WTC11 (cell line): ENCODE measurements around the gene TPD52L2. TPM values are rescaled to one million over a fixed set of nuclear protein-coding genes. Genes with fewer than 3 reads are reported as not detected.

ENCODE experiments used
- AR ChIP-seq: fragments of 250-450 bp; sonication (Bioruptor Pico); IDR thresholded peaks from 2 replicates; pipeline ENCODE4 v1.9.0; 2021; ENCODE audit warnings: mild to moderate bottlenecking
- CDX4 ChIP-seq: fragments of 250-450 bp; sonication (Bioruptor Pico); IDR thresholded peaks from 2 replicates; pipeline ENCODE4 v1.9.0; 2021; ENCODE audit warnings: moderate library complexity, mild to moderate bottlenecking, inconsistent platforms, borderline replicate concordance
- FOXK1 ChIP-seq: sonication (generic); formaldehyde crosslinking; IDR thresholded peaks from 2 replicates; pipeline ENCODE4 v1.8.0; 2022; ENCODE audit warnings: mild to moderate bottlenecking, moderate library complexity, missing genetic modification reagents
- GABPB1 ChIP-seq: sonication (generic); formaldehyde crosslinking; IDR thresholded peaks from 2 replicates; pipeline ENCODE4 v1.8.1; 2023; ENCODE audit warnings: mild to moderate bottlenecking, missing genetic modification reagents
- GRHL2 ChIP-seq: fragments of 250-450 bp; sonication (Bioruptor Pico); IDR thresholded peaks from 2 replicates; pipeline ENCODE4 v1.8.0; 2022; ENCODE audit warnings: mild to moderate bottlenecking, moderate library complexity; ENCODE audit not compliant: insufficient replicate concordance, severe bottlenecking
- GTF2I ChIP-seq: fragments of 250-450 bp; sonication (Bioruptor Pico); conservative IDR thresholded peaks from 2 replicates; pipeline ENCODE4 v1.4.0; 2021; ENCODE audit warnings: mild to moderate bottlenecking
- JAZF1 ChIP-seq: fragments of 250-450 bp; sonication (Bioruptor Pico); IDR thresholded peaks from 2 replicates; pipeline ENCODE4 v1.9.0; 2021; ENCODE audit warnings: moderate library complexity, mild to moderate bottlenecking, inconsistent platforms
- PREB ChIP-seq: sonication (generic); formaldehyde crosslinking; IDR thresholded peaks from 2 replicates; pipeline ENCODE4 v1.8.1; 2022; ENCODE audit warnings: mild to moderate bottlenecking, missing genetic modification reagents, moderate library complexity, borderline replicate concordance
- SMAD3 ChIP-seq: sonication (generic); formaldehyde crosslinking; IDR thresholded peaks from 2 replicates; pipeline ENCODE4 v1.8.0; 2022; ENCODE audit warnings: missing genetic modification reagents, mild to moderate bottlenecking, borderline replicate concordance
- SMAD4 ChIP-seq: sonication (generic); formaldehyde crosslinking; IDR thresholded peaks from 2 replicates; pipeline ENCODE4 v1.8.0; 2022; ENCODE audit warnings: mild to moderate bottlenecking, missing genetic modification reagents
- TEAD1 ChIP-seq: sonication (generic); formaldehyde crosslinking; IDR thresholded peaks from 2 replicates; pipeline ENCODE4 v1.8.0; 2022; ENCODE audit warnings: mild to moderate bottlenecking, missing genetic modification reagents
- TP53 ChIP-seq: sonication (generic); formaldehyde crosslinking; IDR thresholded peaks from 2 replicates; pipeline ENCODE4 v1.8.1; 2023; ENCODE audit warnings: mild to moderate bottlenecking, missing genetic modification reagents
- ZBTB21 ChIP-seq: sonication (generic); formaldehyde crosslinking; IDR thresholded peaks from 2 replicates; pipeline ENCODE4 v1.8.1; 2023; ENCODE audit warnings: mild to moderate bottlenecking, missing genetic modification reagents, borderline replicate concordance
- ZNF219 ChIP-seq: sonication (generic); formaldehyde crosslinking; IDR thresholded peaks from 2 replicates; pipeline ENCODE4 v1.8.0; 2023; ENCODE audit warnings: missing genetic modification reagents, mild to moderate bottlenecking, borderline replicate concordance
- ZNF232 ChIP-seq: sonication (generic); formaldehyde crosslinking; IDR thresholded peaks from 2 replicates; pipeline ENCODE4 v1.8.0; 2022; ENCODE audit warnings: mild to moderate bottlenecking, missing genetic modification reagents
- ZNF263 ChIP-seq: sonication (generic); formaldehyde crosslinking; IDR thresholded peaks from 2 replicates; pipeline ENCODE4 v1.8.1; 2022; ENCODE audit warnings: low read depth, mild to moderate bottlenecking, moderate library complexity, missing genetic modification reagents
- ZNF281 ChIP-seq: sonication (generic); formaldehyde crosslinking; IDR thresholded peaks from 2 replicates; pipeline ENCODE4 v1.8.0; 2023; ENCODE audit warnings: mild to moderate bottlenecking, missing genetic modification reagents
- ZNF396 ChIP-seq: fragments of 250-450 bp; sonication (Bioruptor Pico); IDR thresholded peaks from 2 replicates; pipeline ENCODE4 v1.8.0; 2021; ENCODE audit warnings: mild to moderate bottlenecking, moderate library complexity, borderline replicate concordance
- ZNF423 ChIP-seq: fragments of 250-450 bp; sonication (Bioruptor Pico); IDR thresholded peaks from 2 replicates; pipeline ENCODE4 v2.1.2; 2022; ENCODE audit warnings: mild to moderate bottlenecking, moderate library complexity
- ZNF425 ChIP-seq: fragments of 250-450 bp; sonication (Bioruptor Pico); conservative IDR thresholded peaks from 2 replicates; pipeline ENCODE4 v1.9.0; 2021; ENCODE audit warnings: mild to moderate bottlenecking
- ZSCAN18 ChIP-seq: fragments of 250-450 bp; sonication (Bioruptor Pico); IDR thresholded peaks from 2 replicates; pipeline ENCODE4 v2.1.2; 2022; ENCODE audit warnings: mild to moderate bottlenecking, moderate library complexity
- total RNA-seq: library from RNA; stranded (reverse); gene quantifications from 3 replicates; pipeline ENCODE4 v1.2.3, GENCODE V29; 2021

Gene TPD52L2
- total RNA-seq, 1 experiment from 2014 or later = 80.8 TPM

GRCh38 chr20:63858393-63859165 lies 6.5 kb upstream of the TPD52L2 start (continued):
- TF ChIP-seq FOXK1 (CRISPR knock-in tag) (0 out of 2 replicates have a peak, but pooled peaks have one; percentile 20), ZNF219 (CRISPR knock-in tag) (peak; percentile 23; the same call in 1 of the 2 replicates), TP53 (CRISPR knock-in tag) (peak; percentile 62; the same call in 1 of the 2 replicates), GTF2I (CRISPR knock-in tag) (no peak), ZNF232 (CRISPR knock-in tag) (peak; percentile 57; the same call in 1 of the 2 replicates), ZNF281 (CRISPR knock-in tag) (0 out of 2 replicates have a peak, but pooled peaks have one; percentile 59), ZNF425 (no peak), ZNF396 (CRISPR knock-in tag) (no peak), ZNF423 (CRISPR knock-in tag) (peak; percentile 47), JAZF1 (CRISPR knock-in tag) (no peak), TEAD1 (CRISPR knock-in tag) (no peak), AR (no peak), GABPB1 (CRISPR knock-in tag) (0 out of 2 replicates have a peak, but pooled peaks have one; percentile 19), SMAD4 (CRISPR knock-in tag) (no peak), ZNF263 (CRISPR knock-in tag) (no peak), ZSCAN18 (CRISPR knock-in tag) (no peak), PREB (CRISPR knock-in tag) (0 out of 2 replicates have a peak, but pooled peaks have one; percentile 55), GRHL2 (no peak), CDX4 (no peak), SMAD3 (0 out of 2 replicates have a peak, but pooled peaks have one; percentile 12), ZBTB21 (no peak)
